ENCODE results near the gene ETFB.
A peak's percentile ranks its signal among the peaks of the same experiment; 100 is the strongest.

The ETFB gene

GRCh38 chr19:51365211-51365964 lies 800 bp downstream of the ETFB start:
- H3K4me1 Mint-ChIP-seq, result peaks cover 29% of the 10 kb centered on the region
- H3K4me3 Mint-ChIP-seq, result peak overlapping the region; percentile 98 to 100 (median 99)
- TF ChIP-seq CTCF (IDR thresholded peaks at IDR 0.05; ENCODE audit: unreplicated experiment in 3 of 3), result peak in 1 of 3 experiments; percentile 15
- H3K27me3 Mint-ChIP-seq (ENCODE audit: low read depth), result no peaks in the 10 kb centered on the region
- peak overlapping the region; percentile 98 to 100 (median 99) for H3K27ac Mint-ChIP-seq
- H3K36me3 Mint-ChIP-seq (ENCODE audit: low read depth), result no peaks in the 10 kb centered on the region
- no peaks in the 10 kb centered on the region for H3K9me3 Mint-ChIP-seq

- TF ChIP-seq CTCF (IDR thresholded peaks at IDR 0.05; ENCODE audit: unreplicated experiment in 3 of 3), result no peak
- H3K27me3 Mint-ChIP-seq (ENCODE audit: low read depth), result no peaks in the 10 kb centered on the region
- H3K9me3 Mint-ChIP-seq, result no peaks in the 10 kb centered on the region
- no peaks in the 10 kb centered on the region for H3K36me3 Mint-ChIP-seq (ENCODE audit: low read depth)
- peak overlapping the region; percentile 69 to 77 (median 75) for H3K4me3 Mint-ChIP-seq
- peaks cover 32% of the 10 kb centered on the region for H3K4me1 Mint-ChIP-seq
- H3K27ac Mint-ChIP-seq, result peak overlapping the region; percentile 31 to 72 (median 70)
Measured at GRCh38 chr19:51364200-51365106, 1.7 kb downstream of the ETFB start.

GRCh38 chr19:51361239-51361638 lies 4.9 kb downstream of the ETFB start:
- Mint-ChIP-seq H3K4me1 (peaks cover 37% of the 10 kb centered on the region), H3K4me3 (no peak overlapping the region), H3K9me3 (no peaks in the 10 kb centered on the region), H3K27me3 (ENCODE audit: low read depth) (no peaks in the 10 kb centered on the region), H3K27ac (no peak overlapping the region), H3K36me3 (ENCODE audit: low read depth) (peaks cover under 1% of the 10 kb centered on the region)
- no peak for TF ChIP-seq CTCF (IDR thresholded peaks at IDR 0.05; ENCODE audit: unreplicated experiment in 3 of 3)

GRCh38 chr19:51359294-51359693 lies 6.9 kb downstream of the ETFB start:
- Mint-ChIP-seq H3K27ac (peak overlapping the region in 2 of 3 experiments; percentile 97), H3K4me1 (peaks cover 37% of the 10 kb centered on the region), H3K27me3 (ENCODE audit: low read depth) (no peaks in the 10 kb centered on the region), H3K4me3 (peak overlapping the region in 2 of 3 experiments; percentile 14 to 33), H3K9me3 (no peaks in the 10 kb centered on the region), H3K36me3 (ENCODE audit: low read depth) (peaks cover 3% of the 10 kb centered on the region)
- no peak for TF ChIP-seq CTCF (IDR thresholded peaks at IDR 0.05; ENCODE audit: unreplicated experiment in 3 of 3)

- TF ChIP-seq CTCF (IDR thresholded peaks at IDR 0.05; ENCODE audit: unreplicated experiment in 3 of 3), result no peak
- H3K9me3 Mint-ChIP-seq, result no peaks in the 10 kb centered on the region
- no peak overlapping the region for H3K4me3 Mint-ChIP-seq
- H3K4me1 Mint-ChIP-seq, result peaks cover 30% of the 10 kb centered on the region
- peaks cover 3% of the 10 kb centered on the region for H3K36me3 Mint-ChIP-seq (ENCODE audit: low read depth)
- peak overlapping the region in 2 of 3 experiments; percentile 53 to 58 for H3K27ac Mint-ChIP-seq
- no peaks in the 10 kb centered on the region for H3K27me3 Mint-ChIP-seq (ENCODE audit: low read depth)
Measured at GRCh38 chr19:51357952-51358351, 8.2 kb downstream of the ETFB start.
